ENCODE results near the gene TMEM106C. TPM values are rescaled to one million over a fixed set of nuclear protein-coding genes. Genes with fewer than 3 reads are reported as not detected.

TMEM106C gene
- total RNA-seq, 1 donor from 2014 or later = 88.5 TPM

DNA sequence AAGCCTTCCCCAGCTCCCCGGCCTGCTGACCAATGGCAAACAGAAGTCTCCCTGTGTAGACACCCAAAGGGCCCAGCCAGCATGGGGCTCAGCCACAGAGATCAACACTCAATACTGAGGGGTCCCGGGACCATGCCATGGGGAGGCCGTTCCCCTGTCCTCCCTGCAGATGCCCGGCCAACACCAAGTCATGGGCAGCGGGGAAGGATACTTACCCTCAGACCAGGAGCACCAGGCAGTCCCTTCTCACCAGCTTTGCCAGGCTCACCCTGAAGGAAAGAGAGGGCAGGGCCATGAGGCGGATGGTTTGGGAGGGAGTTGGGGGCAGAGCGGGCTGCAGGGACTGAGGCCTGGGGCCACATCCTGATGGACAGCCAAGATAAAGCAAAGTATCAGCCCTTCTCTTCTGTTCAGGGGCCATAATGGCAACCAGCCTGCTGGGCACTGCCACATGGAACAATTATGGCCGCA is 21.0 kb downstream of the TMEM106C start:
- Histone ChIP-seq H3K4me3 (ENCODE audit: low read depth, low read length) (no peak overlapping the region), H3K36me3 (ENCODE audit: control insufficient read depth, insufficient read depth, low read length) (no peaks in the 10 kb centered on the region), H3K27me3 (ENCODE audit: control insufficient read depth, insufficient read depth, low read length) (peaks cover 14% of the 10 kb centered on the region)
- TF ChIP-seq, protein P1, sequence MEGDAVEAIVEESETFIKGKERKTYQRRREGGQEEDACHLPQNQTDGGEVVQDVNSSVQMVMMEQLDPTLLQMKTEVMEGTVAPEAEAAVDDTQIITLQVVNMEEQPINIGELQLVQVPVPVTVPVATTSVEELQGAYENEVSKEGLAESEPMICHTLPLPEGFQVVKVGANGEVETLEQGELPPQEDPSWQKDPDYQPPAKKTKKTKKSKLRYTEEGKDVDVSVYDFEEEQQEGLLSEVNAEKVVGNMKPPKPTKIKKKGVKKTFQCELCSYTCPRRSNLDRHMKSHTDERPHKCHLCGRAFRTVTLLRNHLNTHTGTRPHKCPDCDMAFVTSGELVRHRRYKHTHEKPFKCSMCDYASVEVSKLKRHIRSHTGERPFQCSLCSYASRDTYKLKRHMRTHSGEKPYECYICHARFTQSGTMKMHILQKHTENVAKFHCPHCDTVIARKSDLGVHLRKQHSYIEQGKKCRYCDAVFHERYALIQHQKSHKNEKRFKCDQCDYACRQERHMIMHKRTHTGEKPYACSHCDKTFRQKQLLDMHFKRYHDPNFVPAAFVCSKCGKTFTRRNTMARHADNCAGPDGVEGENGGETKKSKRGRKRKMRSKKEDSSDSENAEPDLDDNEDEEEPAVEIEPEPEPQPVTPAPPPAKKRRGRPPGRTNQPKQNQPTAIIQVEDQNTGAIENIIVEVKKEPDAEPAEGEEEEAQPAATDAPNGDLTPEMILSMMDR (IDR thresholded peaks at IDR 0.05; ENCODE audit: insufficient read depth, low read length, severe bottlenecking) = no peak
- DNase-seq (ENCODE audit: low read depth) (no peak), FAIRE-seq (no peak)

DNA sequence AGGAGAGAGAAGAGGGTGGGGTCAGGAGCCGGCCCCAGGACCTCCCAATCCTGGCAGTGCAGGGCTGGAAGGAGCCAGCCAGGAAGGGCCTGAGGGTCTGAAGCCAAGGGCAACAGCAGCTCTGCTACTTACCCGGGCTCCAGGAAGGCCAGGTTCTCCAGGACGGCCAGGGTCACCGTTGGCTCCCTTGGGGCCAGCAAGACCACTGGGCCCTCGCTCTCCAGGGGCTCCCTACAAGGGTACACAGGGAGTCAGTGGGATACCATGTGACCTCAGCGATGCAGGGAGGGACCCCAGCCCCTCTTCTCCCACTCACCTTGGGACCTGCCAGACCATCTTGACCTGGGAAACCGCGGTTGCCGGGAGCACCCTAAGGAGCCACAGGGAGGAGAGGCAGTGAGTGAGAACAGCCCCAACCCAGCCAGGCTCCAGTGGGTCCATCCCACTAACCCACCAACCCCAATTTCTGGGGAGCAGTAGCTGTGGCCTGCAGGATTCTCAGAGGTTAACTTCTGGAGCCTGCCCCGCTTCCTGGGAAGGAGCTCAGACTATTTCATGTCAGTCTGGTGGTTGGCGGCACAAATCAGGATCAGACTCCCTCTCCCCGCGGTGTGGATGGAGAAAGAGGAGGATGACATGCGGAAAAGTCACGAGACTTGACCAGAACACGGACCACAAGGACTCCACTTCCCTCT is 22.3 kb downstream of the TMEM106C start:
- FAIRE-seq (no peak), DNase-seq (ENCODE audit: low read depth) (no peak)
- Histone ChIP-seq H3K27me3 (ENCODE audit: control insufficient read depth, insufficient read depth, low read length) (peaks cover 14% of the 10 kb centered on the region), H3K36me3 (ENCODE audit: control insufficient read depth, insufficient read depth, low read length) (no peaks in the 10 kb centered on the region), H3K4me3 (ENCODE audit: low read depth, low read length) (no peak overlapping the region)
- TF ChIP-seq, protein P1 (IDR thresholded peaks at IDR 0.05; ENCODE audit: insufficient read depth, low read length, severe bottlenecking) = no peak

DNA sequence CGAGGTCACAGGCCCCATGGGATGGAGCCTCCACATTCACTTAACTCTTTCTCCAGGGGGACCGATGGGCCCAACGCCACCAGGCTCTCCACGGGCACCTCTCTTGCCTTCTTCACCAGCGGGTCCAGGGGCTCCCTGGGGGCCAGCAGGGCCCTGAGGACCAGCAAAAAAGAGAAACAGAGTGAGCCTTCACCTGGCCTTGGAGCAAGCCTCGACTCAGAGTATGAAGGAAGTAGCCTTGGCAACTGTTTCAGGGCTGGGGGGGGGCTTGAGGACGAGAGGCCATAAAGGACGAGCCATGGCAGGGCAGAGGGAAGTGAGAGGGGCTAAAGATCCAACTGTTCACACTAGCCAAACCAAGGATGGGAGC is 22.9 kb downstream of the TMEM106C start:
- TF ChIP-seq, protein P1 (IDR thresholded peaks at IDR 0.05; ENCODE audit: insufficient read depth, low read length, severe bottlenecking) = no peak
- FAIRE-seq (no peak), DNase-seq (ENCODE audit: low read depth) (no peak)
- Histone ChIP-seq H3K36me3 (ENCODE audit: control insufficient read depth, insufficient read depth, low read length) (no peaks in the 10 kb centered on the region), H3K27me3 (ENCODE audit: control insufficient read depth, insufficient read depth, low read length) (peaks cover 13% of the 10 kb centered on the region), H3K4me3 (ENCODE audit: low read depth, low read length) (no peak overlapping the region)

GRCh38 chr12:47986832-47987231 is 23.4 kb downstream of the TMEM106C start:
- no peak for DNase-seq (ENCODE audit: low read depth)
- H3K27me3 ChIP-seq (ENCODE audit: control insufficient read depth, insufficient read depth, low read length) = peaks cover 14% of the 10 kb centered on the region
- no peaks in the 10 kb centered on the region for H3K36me3 ChIP-seq (ENCODE audit: control insufficient read depth, insufficient read depth, low read length)
- H3K4me3 ChIP-seq (ENCODE audit: low read depth, low read length) = no peak overlapping the region
- FAIRE-seq = no peak
- TF ChIP-seq, protein P1 (IDR thresholded peaks at IDR 0.05; ENCODE audit: insufficient read depth, low read length, severe bottlenecking) = no peak

DNA sequence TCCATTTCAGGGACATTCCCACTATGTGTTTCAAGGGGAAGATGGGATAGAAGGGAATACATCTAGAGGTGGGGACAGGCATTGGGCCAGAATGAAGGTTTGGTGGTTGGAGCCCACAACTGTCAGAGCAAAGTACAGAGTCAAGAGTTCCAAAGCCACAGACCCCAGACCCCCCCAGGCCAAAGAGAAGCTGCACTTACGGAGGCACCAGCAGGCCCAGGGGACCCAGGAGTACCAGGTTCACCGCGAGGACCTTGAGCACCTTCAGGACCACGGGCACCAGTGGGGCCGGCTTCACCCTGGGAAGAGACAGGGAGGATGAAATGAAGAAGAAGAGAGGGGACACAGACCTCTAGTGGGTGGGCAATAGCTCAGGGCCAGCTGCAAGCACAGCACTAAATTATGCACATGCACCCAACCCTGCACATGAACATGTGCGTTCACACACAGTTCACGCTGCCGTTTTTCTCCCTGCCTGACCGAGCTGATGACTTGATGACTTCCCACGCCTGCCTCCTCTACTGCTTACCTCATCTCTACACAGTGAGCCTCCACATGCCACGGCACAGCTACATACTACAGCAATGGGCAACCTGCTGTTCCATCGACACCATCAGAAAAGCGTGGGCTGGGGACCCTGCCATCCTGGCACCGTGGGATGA is 24.1 kb downstream of the TMEM106C start:
- Histone ChIP-seq H3K36me3 (ENCODE audit: control insufficient read depth, insufficient read depth, low read length) (no peaks in the 10 kb centered on the region), H3K4me3 (ENCODE audit: low read depth, low read length) (no peak overlapping the region), H3K27me3 (ENCODE audit: control insufficient read depth, insufficient read depth, low read length) (peaks cover 9% of the 10 kb centered on the region)
- TF ChIP-seq, protein P1 (IDR thresholded peaks at IDR 0.05; ENCODE audit: insufficient read depth, low read length, severe bottlenecking) = no peak
- DNase-seq (ENCODE audit: low read depth) (no peak), FAIRE-seq (no peak)

Data from bronchial epithelial cell (primary cell).